Trophoblast cell (in vitro differentiated cells and primary cell): ENCODE measurements around the gene PORCN.
A peak's percentile ranks its signal among the peaks of the same experiment; 100 is the strongest.

ENCODE experiments used
- DNase-seq, 2 donors: peaks; one replicate each; pipeline ENCODE4 v3.0.0-alpha.2; 2016
- H2AFZ ChIP-seq: 2 replicates; pipeline ENCODE4 v1.6.1; 2013; ENCODE audit warnings: low read length, moderate library complexity, mild to moderate bottlenecking; ENCODE audit not compliant: insufficient read depth, poor library complexity
- H2AK5ac ChIP-seq: 2 replicates; pipeline ENCODE4 v1.6.1; 2013; ENCODE audit warnings: mild to moderate bottlenecking, low read length
- H2BK120ac ChIP-seq: 2 replicates; pipeline ENCODE4 v1.6.1; 2013; ENCODE audit warnings: low read length, mild to moderate bottlenecking, moderate library complexity; ENCODE audit not compliant: insufficient read depth, poor library complexity
- H2BK12ac ChIP-seq: 2 replicates; pipeline ENCODE4 v1.6.1; 2013; ENCODE audit warnings: mild to moderate bottlenecking, low read length, moderate library complexity
- H2BK5ac ChIP-seq: 2 replicates; pipeline ENCODE4 v1.6.1; 2013; ENCODE audit warnings: low read length, low read depth, moderate library complexity, mild to moderate bottlenecking; ENCODE audit not compliant: poor library complexity
- H3K14ac ChIP-seq: 2 replicates; pipeline ENCODE4 v1.6.1; 2013; ENCODE audit warnings: mild to moderate bottlenecking, low read length
- H3K18ac ChIP-seq: 2 replicates; pipeline ENCODE4 v1.6.1; 2013; ENCODE audit warnings: mild to moderate bottlenecking, low read length
- H3K23ac ChIP-seq: 2 replicates; pipeline ENCODE4 v1.6.1; 2013; ENCODE audit warnings: low read length
- H3K27ac ChIP-seq: 2 replicates; pipeline ENCODE4 v1.5.1; 2013; ENCODE audit warnings: low read depth, mild to moderate bottlenecking, inconsistent platforms, low read length, moderate library complexity
- H3K27me3 ChIP-seq: 2 replicates; pipeline ENCODE4 v1.6.1; 2013; ENCODE audit warnings: inconsistent platforms, mild to moderate bottlenecking, low read length, moderate library complexity; ENCODE audit not compliant: insufficient read depth
- H3K36me3 ChIP-seq, 2 experiments: 1 replicate in 1 of 2; 2 replicates in 1 of 2; pipeline ENCODE4 v1.6.1; 2013; ENCODE audit warnings: low read length in 2 of 2, mild to moderate bottlenecking in 2 of 2, moderate library complexity in 1 of 2; ENCODE audit not compliant: insufficient read depth in 2 of 2, control insufficient read depth in 1 of 2
- H3K4ac ChIP-seq: 2 replicates; pipeline ENCODE4 v1.6.1; 2013; ENCODE audit warnings: low read depth, mild to moderate bottlenecking, low read length, moderate library complexity
- H3K4me1 ChIP-seq, 2 experiments: 1 replicate in 1 of 2; 2 replicates in 1 of 2; pipeline ENCODE4 v1.6.1; 2013; ENCODE audit warnings: low read length in 2 of 2, mild to moderate bottlenecking in 2 of 2, moderate library complexity in 1 of 2; ENCODE audit not compliant: insufficient read depth in 2 of 2, control insufficient read depth in 1 of 2
- H3K4me2 ChIP-seq: 2 replicates; pipeline ENCODE4 v1.6.1; 2013; ENCODE audit warnings: inconsistent platforms, mild to moderate bottlenecking, low read length, moderate library complexity
- H3K4me3 ChIP-seq: 2 replicates; pipeline ENCODE4 v1.5.1; 2013; ENCODE audit warnings: mild to moderate bottlenecking, low read depth, low read length, inconsistent platforms
- H3K79me1 ChIP-seq: one replicate; pipeline ENCODE4 v1.6.1; 2013; ENCODE audit warnings: low read length
- H3K79me2 ChIP-seq: 2 replicates; pipeline ENCODE4 v1.6.1; 2013; ENCODE audit warnings: low read length, mild to moderate bottlenecking; ENCODE audit not compliant: control insufficient read depth, insufficient read depth, poor library complexity
- H3K9ac ChIP-seq: 2 replicates; pipeline ENCODE4 v1.6.1; 2013; ENCODE audit warnings: mild to moderate bottlenecking, low read length
- H3K9me3 ChIP-seq: 2 replicates; pipeline ENCODE4 v1.6.1; 2013; ENCODE audit warnings: low read depth, mild to moderate bottlenecking, control low read depth, inconsistent platforms, low read length; ENCODE audit not compliant: insufficient read depth
- H4K12ac ChIP-seq: 2 replicates; pipeline ENCODE4 v1.6.1; 2013; ENCODE audit warnings: low read depth, mild to moderate bottlenecking, low read length, moderate library complexity
- H4K8ac ChIP-seq: 2 replicates; pipeline ENCODE4 v1.6.1; 2013; ENCODE audit warnings: low read depth, mild to moderate bottlenecking, low read length, moderate library complexity
- H4K91ac ChIP-seq: one replicate; pipeline ENCODE4 v1.6.1; 2013; ENCODE audit warnings: low read depth, mild to moderate bottlenecking, low read length, moderate library complexity
- WGBS: extraction: QIAGEN DNeasy Blood & Tissue Kit; methylation state at CpG from one replicate; pipeline ENCODE4 v1.1.7; 2013; ENCODE audit warnings: missing lambda C conversion rate; ENCODE audit not compliant: insufficient read length, insufficient coverage; ENCODE audit errors: extremely low coverage; 5-methylcytosine and 5-hydroxymethylcytosine counted together

PORCN gene

DNA sequence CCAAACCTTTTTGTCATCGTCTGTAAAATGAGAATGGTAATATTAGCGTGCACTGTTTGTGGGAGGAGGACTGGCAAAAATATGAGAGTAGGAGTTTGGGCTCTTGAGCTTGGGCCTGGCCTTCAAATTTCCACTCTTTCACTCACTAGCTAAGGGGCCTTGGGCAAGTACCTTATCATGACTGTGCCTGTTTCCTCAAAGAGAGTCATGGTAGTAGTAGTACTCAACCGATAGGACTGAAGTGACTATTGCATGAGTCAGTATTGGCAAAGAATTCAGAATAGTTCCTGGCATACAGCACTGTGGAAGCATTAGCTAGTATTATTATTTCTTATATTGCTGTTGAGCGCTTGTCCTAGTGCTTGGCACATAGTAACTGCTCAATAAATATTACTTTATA, 49.5 kb downstream of the PORCN start:
- Histone ChIP-seq H3K4me2 (no peak overlapping the region), H3K4ac (no peak overlapping the region), H3K9me3 (no peaks in the 10 kb centered on the region), H3K4me1 (no peaks in the 10 kb centered on the region), H3K9ac (no peak overlapping the region), H4K91ac (no peak overlapping the region), H3K79me1 (no peaks in the 10 kb centered on the region), H2BK120ac (no peak overlapping the region), H2AK5ac (no peak overlapping the region), H2BK12ac (no peak overlapping the region), H3K79me2 (no peaks in the 10 kb centered on the region), H2BK5ac (no peak overlapping the region), H3K27me3 (no peaks in the 10 kb centered on the region), H3K23ac (no peak overlapping the region), H2AFZ (no peak overlapping the region), H3K4me3 (no peak overlapping the region), H3K36me3 (peaks cover 28 to 32% of the 10 kb centered on the region in 2 experiments), H4K12ac (no peak overlapping the region), H3K18ac (no peak overlapping the region), H3K27ac (no peak overlapping the region), H3K14ac (no peak overlapping the region), H4K8ac (no peak overlapping the region)
- no CpG with 5 or more reads among the region's 4 CpGs for WGBS
- DNase-seq = peak; percentile 45 to 68

DNA sequence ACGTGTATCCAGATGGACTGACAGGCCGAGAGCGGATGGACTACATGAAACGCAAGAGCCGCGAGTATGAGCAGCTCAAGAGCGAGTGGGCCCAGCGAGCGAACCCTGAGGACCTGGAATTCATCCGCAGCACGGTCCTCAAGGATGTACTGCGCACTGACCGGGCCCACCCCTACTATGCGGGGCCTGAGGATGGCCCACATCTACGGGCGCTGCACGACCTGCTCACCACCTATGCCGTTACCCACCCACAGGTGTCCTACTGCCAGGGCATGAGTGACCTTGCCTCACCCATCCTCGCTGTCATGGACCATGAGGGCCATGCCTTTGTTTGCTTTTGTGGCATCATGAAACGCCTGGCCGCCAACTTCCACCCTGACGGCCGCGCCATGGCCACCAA, 50.8 kb downstream of the PORCN start:
- H3K4ac ChIP-seq = no peak overlapping the region
- no peak overlapping the region for H4K91ac ChIP-seq
- peaks cover 25 to 36% of the 10 kb centered on the region in 2 experiments for H3K36me3 ChIP-seq
- no peak overlapping the region for H3K14ac ChIP-seq
- no peaks in the 10 kb centered on the region for H3K79me1 ChIP-seq
- H3K4me2 ChIP-seq = no peak overlapping the region
- H3K27me3 ChIP-seq = no peaks in the 10 kb centered on the region
- WGBS = no CpG with 5 or more reads among the region's 24 CpGs
- H2AK5ac ChIP-seq = no peak overlapping the region
- H3K9me3 ChIP-seq = no peaks in the 10 kb centered on the region
- no peak overlapping the region for H3K4me3 ChIP-seq
- H3K79me2 ChIP-seq = no peaks in the 10 kb centered on the region
- no peak overlapping the region for H2BK5ac ChIP-seq
- H3K18ac ChIP-seq = no peak overlapping the region
- no peak overlapping the region for H4K12ac ChIP-seq
- H3K9ac ChIP-seq = no peak overlapping the region
- H4K8ac ChIP-seq = no peak overlapping the region
- H2BK120ac ChIP-seq = no peak overlapping the region
- no peak overlapping the region for H3K23ac ChIP-seq
- no peak overlapping the region for H2AFZ ChIP-seq
- DNase-seq = no peak
- no peak overlapping the region for H3K27ac ChIP-seq
- H2BK12ac ChIP-seq = no peak overlapping the region
- H3K4me1 ChIP-seq = no peaks in the 10 kb centered on the region

DNA sequence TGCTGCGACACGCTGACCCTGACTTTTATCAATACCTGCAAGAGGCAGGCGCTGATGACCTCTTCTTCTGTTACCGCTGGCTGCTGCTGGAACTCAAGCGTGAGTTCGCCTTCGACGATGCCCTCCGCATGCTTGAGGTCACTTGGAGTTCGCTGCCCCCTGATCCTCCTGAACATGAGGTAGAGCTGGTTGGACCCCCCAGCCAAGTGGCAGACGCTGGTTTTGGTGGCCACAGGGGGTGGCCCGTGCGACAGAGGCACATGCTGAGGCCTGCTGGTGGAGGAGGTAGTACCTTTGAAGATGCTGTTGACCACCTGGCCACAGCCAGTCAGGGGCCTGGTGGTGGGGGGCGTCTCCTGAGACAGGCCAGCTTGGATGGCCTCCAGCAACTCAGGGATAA, 51.3 kb downstream of the PORCN start:
- Histone ChIP-seq H4K12ac (no peak overlapping the region), H3K79me2 (no peaks in the 10 kb centered on the region)

DNA sequence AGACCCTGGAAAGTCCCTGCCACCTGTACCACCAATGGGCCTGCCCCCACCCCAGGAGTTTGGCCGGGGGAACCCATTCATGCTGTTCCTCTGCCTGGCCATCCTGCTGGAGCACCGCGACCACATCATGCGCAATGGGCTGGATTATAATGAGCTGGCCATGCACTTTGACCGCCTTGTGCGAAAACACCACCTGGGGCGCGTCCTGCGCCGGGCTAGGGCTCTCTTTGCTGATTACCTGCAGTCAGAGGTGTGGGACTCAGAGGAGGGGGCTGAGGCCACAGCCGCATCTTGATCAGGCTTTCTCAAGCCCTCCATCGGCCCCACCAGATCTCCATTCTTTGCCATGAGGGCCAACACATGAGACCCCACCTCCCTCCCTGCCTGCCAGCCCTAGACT, 51.9 kb downstream of the PORCN start:
- H3K9ac ChIP-seq = no peak overlapping the region
- DNase-seq = no peak
- H3K79me1 ChIP-seq = no peaks in the 10 kb centered on the region
- no peak overlapping the region for H2BK12ac ChIP-seq
- no peaks in the 10 kb centered on the region for H3K4me1 ChIP-seq
- H3K23ac ChIP-seq = no peak overlapping the region
- H4K12ac ChIP-seq = no peak overlapping the region
- H2BK120ac ChIP-seq = no peak overlapping the region
- no peak overlapping the region for H3K4ac ChIP-seq
- H4K8ac ChIP-seq = no peak overlapping the region
- H2AFZ ChIP-seq = no peak overlapping the region
- no peak overlapping the region for H3K4me2 ChIP-seq
- peaks cover 25 to 33% of the 10 kb centered on the region in 2 experiments for H3K36me3 ChIP-seq
- H3K4me3 ChIP-seq = no peak overlapping the region
- no peak overlapping the region for H2BK5ac ChIP-seq
- no peaks in the 10 kb centered on the region for H3K27me3 ChIP-seq
- no CpG with 5 or more reads among the region's 12 CpGs for WGBS
- H3K27ac ChIP-seq = no peak overlapping the region
- H3K9me3 ChIP-seq = no peaks in the 10 kb centered on the region
- H3K79me2 ChIP-seq = no peaks in the 10 kb centered on the region
- no peak overlapping the region for H3K18ac ChIP-seq
- no peak overlapping the region for H4K91ac ChIP-seq
- no peak overlapping the region for H2AK5ac ChIP-seq
- no peak overlapping the region for H3K14ac ChIP-seq

More for the DNA sequence above, 51.3 kb downstream of the PORCN start:
- no peak overlapping the region for H4K8ac ChIP-seq
- no peak overlapping the region for H3K18ac ChIP-seq
- no CpG with 5 or more reads among the region's 14 CpGs for WGBS
- H3K4me2 ChIP-seq = no peak overlapping the region
- no peak overlapping the region for H3K27ac ChIP-seq
- no peaks in the 10 kb centered on the region for H3K79me1 ChIP-seq
- no peak overlapping the region for H3K4ac ChIP-seq
- no peak overlapping the region for H4K91ac ChIP-seq
- no peak overlapping the region for H3K9ac ChIP-seq
- no peak overlapping the region for H2BK12ac ChIP-seq
- no peak overlapping the region for H2BK120ac ChIP-seq
- no peaks in the 10 kb centered on the region for H3K27me3 ChIP-seq
- H3K4me1 ChIP-seq = no peaks in the 10 kb centered on the region
- H3K23ac ChIP-seq = no peak overlapping the region
- H2AFZ ChIP-seq = no peak overlapping the region
- H3K14ac ChIP-seq = no peak overlapping the region
- H2BK5ac ChIP-seq = no peak overlapping the region
- peaks cover 25 to 34% of the 10 kb centered on the region in 2 experiments for H3K36me3 ChIP-seq
- no peaks in the 10 kb centered on the region for H3K9me3 ChIP-seq
- no peak overlapping the region for H3K4me3 ChIP-seq
- no peak for DNase-seq
- H2AK5ac ChIP-seq = no peak overlapping the region
